ENCODE results near the gene RAC2.

RAC2 gene

DNA sequence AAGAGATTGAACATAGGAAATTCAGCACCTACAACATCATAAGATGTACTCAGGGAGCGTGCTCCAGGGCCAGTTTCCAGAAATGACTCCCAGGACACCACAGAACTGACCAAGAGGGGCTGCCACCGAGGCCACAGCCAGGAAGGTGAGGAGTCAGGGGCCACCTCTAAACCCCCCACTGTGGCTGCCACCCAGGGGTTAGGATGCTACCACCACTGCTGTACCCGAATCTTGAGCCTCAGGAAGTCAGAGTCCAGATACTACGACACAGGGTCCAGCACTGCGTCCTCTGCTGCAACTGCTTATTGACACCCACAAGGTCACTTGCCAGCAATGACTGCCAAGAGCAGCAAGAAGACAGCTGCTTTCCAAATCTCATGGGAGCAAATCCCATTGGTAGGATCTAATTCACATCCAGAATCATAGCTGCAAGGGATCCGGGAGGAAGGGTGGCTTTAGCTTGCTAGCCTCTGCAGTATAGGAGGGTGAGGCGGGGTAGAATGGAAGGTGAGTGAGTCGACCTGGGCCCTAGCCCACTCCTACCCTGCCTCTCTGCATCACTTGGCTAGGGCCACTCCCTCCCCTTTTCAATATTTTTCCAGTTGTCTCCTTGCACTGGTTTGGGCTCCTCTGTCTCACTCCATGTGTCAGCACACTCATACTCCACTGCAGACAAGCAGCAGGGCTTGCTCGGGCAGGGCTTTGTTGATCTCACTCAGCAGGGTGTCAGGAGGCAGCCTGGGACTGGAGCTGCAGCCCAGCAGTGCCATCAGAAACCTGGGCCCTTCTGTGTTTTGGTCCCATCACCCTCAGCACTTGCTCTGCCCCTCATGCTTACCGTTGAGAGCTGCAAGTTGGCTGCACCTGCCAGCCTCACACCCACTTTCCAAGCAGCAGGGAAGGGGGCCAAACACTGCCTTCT is 20.2 kb upstream of the RAC2 start:
- peaks cover 12% of the 10 kb centered on the region for H3K36me3 ChIP-seq (replicated peaks; ENCODE audit: low read depth, low read length)
- peaks cover 56% of the 10 kb centered on the region for H3K4me1 ChIP-seq (ENCODE audit: low read length)
- H3K27me3 ChIP-seq (ENCODE audit: low read depth, low read length), result no peaks in the 10 kb centered on the region
- H3K9me3 ChIP-seq (ENCODE audit: insufficient read depth, low read length), result peaks cover 12% of the 10 kb centered on the region
- no peaks in the 10 kb centered on the region for H4K20me1 ChIP-seq (ENCODE audit: insufficient read depth, low read length)
- no peak overlapping the region for H3K4me3 ChIP-seq (ENCODE audit: low read length)
- H3K9ac ChIP-seq (ENCODE audit: low read length), result no peak overlapping the region
- no peaks in the 10 kb centered on the region for H3K79me2 ChIP-seq (ENCODE audit: low read length)
- no peak overlapping the region for H2AFZ ChIP-seq (ENCODE audit: low read depth, low read length)
- H3K27ac ChIP-seq (ENCODE audit: low read length), result no peak overlapping the region
- TF ChIP-seq EZH2phosphoT487 (IDR thresholded peaks at IDR 0.05; ENCODE audit: low read depth) (no peak), CTCF (IDR thresholded peaks at IDR 0.05; ENCODE audit: low read depth, low read length) (no peak)
- H3K4me2 ChIP-seq (ENCODE audit: low read length), result no peak overlapping the region

DNA sequence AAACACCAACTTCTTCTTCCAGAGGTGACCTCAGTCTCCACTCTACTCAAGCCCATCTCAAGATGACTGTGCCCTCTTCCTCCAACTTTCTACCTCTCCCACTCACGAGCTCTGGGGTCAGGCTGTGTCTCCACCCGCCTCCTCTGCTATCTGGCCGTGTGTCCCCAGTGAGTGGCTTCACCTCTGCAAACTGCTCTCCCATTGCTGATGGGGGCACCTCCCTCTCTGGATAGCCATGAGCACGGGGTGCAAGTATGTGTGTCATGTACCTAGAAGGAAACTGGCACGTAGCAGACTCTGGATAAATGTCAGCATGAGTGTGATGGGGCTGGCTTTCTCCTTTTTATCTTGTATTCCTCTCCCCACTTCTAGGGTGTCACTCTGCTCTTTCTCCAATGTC is 18.3 kb upstream of the RAC2 start:
- H3K9me3 ChIP-seq (ENCODE audit: insufficient read depth, low read length), result peaks cover 12% of the 10 kb centered on the region
- TF ChIP-seq EZH2phosphoT487 (IDR thresholded peaks at IDR 0.05; ENCODE audit: low read depth) (no peak), CTCF (IDR thresholded peaks at IDR 0.05; ENCODE audit: low read depth, low read length) (no peak)
- no peak overlapping the region for H3K4me3 ChIP-seq (ENCODE audit: low read length)
- H3K4me1 ChIP-seq (ENCODE audit: low read length), result peaks cover 48% of the 10 kb centered on the region
- H3K79me2 ChIP-seq (ENCODE audit: low read length), result no peaks in the 10 kb centered on the region
- H3K9ac ChIP-seq (ENCODE audit: low read length), result no peak overlapping the region
- no peaks in the 10 kb centered on the region for H3K27me3 ChIP-seq (ENCODE audit: low read depth, low read length)
- H3K36me3 ChIP-seq (replicated peaks; ENCODE audit: low read depth, low read length), result peaks cover 12% of the 10 kb centered on the region
- no peak overlapping the region for H2AFZ ChIP-seq (ENCODE audit: low read depth, low read length)
- H4K20me1 ChIP-seq (ENCODE audit: insufficient read depth, low read length), result no peaks in the 10 kb centered on the region
- H3K27ac ChIP-seq (ENCODE audit: low read length), result no peak overlapping the region
- H3K4me2 ChIP-seq (ENCODE audit: low read length), result no peak overlapping the region

DNA sequence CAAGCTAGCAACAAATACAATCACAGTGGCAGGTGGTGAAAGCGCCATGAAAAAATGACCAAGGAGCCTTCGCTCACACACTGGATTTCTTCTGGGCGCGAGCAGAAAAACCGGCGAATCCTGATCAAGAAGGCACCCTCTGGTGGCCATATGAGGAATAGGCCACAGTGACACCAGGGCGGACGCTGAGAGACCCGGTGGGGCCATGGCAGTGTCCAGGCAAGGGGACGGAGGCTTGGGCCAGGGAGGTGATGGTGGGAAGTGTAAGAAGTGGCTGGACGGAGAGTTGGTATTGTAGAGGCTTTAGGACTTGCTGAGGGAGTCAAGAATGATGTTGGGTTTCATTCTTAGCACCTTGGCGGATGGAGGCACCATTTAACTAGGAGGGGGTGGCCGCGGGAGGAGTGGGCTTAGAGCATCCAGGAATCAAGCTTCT is 16.9 kb upstream of the RAC2 start:
- Histone ChIP-seq H3K4me2 (ENCODE audit: low read length) (peak overlapping the region; percentile 91), H2AFZ (ENCODE audit: low read depth, low read length) (peak overlapping the region; percentile 75), H3K9ac (ENCODE audit: low read length) (peak overlapping the region; percentile 34; the same call in 1 of the 2 replicates), H3K9me3 (ENCODE audit: insufficient read depth, low read length) (peaks cover 12% of the 10 kb centered on the region), H3K4me3 (ENCODE audit: low read length) (peak overlapping the region; percentile 70), H3K27ac (ENCODE audit: low read length) (no peak overlapping the region), H3K4me1 (ENCODE audit: low read length) (peaks cover 42% of the 10 kb centered on the region), H3K79me2 (ENCODE audit: low read length) (no peaks in the 10 kb centered on the region), H3K36me3 (replicated peaks; ENCODE audit: low read depth, low read length) (peaks cover 12% of the 10 kb centered on the region), H3K27me3 (ENCODE audit: low read depth, low read length) (no peaks in the 10 kb centered on the region), H4K20me1 (ENCODE audit: insufficient read depth, low read length) (no peaks in the 10 kb centered on the region)
- no peak for TF ChIP-seq EZH2phosphoT487 (IDR thresholded peaks at IDR 0.05; ENCODE audit: low read depth)
- peak; percentile 96 for TF ChIP-seq CTCF (IDR thresholded peaks at IDR 0.05; ENCODE audit: low read depth, low read length)

GRCh38 chr22:37260155-37260795 is 16.2 kb upstream of the RAC2 start:
- no peaks in the 10 kb centered on the region for H3K27me3 ChIP-seq (ENCODE audit: low read depth, low read length)
- peak overlapping the region; percentile 34 for H3K9ac ChIP-seq (ENCODE audit: low read length)
- H3K36me3 ChIP-seq (replicated peaks; ENCODE audit: low read depth, low read length), result peaks cover 12% of the 10 kb centered on the region
- peak overlapping the region; percentile 91 for H3K4me2 ChIP-seq (ENCODE audit: low read length)
- no peaks in the 10 kb centered on the region for H3K79me2 ChIP-seq (ENCODE audit: low read length)
- TF ChIP-seq CTCF (IDR thresholded peaks at IDR 0.05; ENCODE audit: low read depth, low read length) (no peak), EZH2phosphoT487 (IDR thresholded peaks at IDR 0.05; ENCODE audit: low read depth) (no peak)
- H3K27ac ChIP-seq (ENCODE audit: low read length), result no peak overlapping the region
- no peaks in the 10 kb centered on the region for H4K20me1 ChIP-seq (ENCODE audit: insufficient read depth, low read length)
- H3K9me3 ChIP-seq (ENCODE audit: insufficient read depth, low read length), result peaks cover 12% of the 10 kb centered on the region
- H2AFZ ChIP-seq (ENCODE audit: low read depth, low read length), result peak overlapping the region; percentile 75
- peaks cover 47% of the 10 kb centered on the region for H3K4me1 ChIP-seq (ENCODE audit: low read length)
- peak overlapping the region; percentile 70 for H3K4me3 ChIP-seq (ENCODE audit: low read length)
